Measurements from ENCODE around the gene NECTIN2. TPM values are rescaled to one million over a fixed set of nuclear protein-coding genes. Genes with fewer than 3 reads are reported as not detected.
"Not testable (repeated sequence)": the region's sequence is repeated elsewhere in the genome, so short reads cannot be mapped to it uniquely, and the experiment has no call there.

Gene NECTIN2
- total and polyA plus RNA-seq, 10 donors, result 14.3 to 136 (median 98.6) TPM

DNA sequence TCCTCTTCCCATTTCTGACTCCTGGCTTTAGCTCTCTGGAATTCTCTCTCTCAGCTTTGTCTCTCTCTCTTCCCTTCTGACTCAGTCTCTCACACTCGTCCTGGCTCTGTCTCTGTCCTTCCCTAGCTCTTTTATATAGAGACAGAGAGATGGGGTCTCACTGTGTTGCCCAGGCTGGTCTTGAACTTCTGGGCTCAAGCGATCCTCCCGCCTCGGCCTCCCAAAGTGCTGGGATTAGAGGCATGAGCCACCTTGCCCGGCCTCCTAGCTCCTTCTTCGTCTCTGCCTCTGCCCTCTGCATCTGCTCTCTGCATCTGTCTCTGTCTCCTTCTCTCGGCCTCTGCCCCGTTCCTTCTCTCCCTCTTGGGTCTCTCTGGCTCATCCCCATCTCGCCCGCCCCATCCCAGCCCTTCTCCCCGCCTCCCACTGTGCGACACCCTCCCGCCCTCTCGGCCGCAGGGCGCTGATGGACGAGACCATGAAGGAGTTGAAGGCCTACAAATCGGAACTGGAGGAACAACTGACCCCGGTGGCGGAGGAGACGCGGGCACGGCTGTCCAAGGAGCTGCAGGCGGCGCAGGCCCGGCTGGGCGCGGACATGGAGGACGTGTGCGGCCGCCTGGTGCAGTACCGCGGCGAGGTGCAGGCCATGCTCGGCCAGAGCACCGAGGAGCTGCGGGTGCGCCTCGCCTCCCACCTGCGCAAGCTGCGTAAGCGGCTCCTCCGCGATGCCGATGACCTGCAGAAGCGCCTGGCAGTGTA is 62.2 kb downstream of the NECTIN2 start:
- Histone ChIP-seq H3K4me1 (peaks cover 20 to 72% (median 47%) of the 10 kb centered on the region in 6 donors), H3K4me3 (peak overlapping the region in 1 of 8 donors; percentile 44), H3K36me3 (peaks cover 0 to 10% (median 1%) of the 10 kb centered on the region in 6 donors), H3K9me3 (no peaks in the 10 kb centered on the region), H3K27me3 (replicated peaks in 1 of 7) (peaks cover 0 to 58% (median 23%) of the 10 kb centered on the region in 7 donors), H3K27ac (no peak overlapping the region)
- intact Hi-C loops (cut with DNase I; ENCODE audit: low total_unique reads), result no loop called here
- no peak for DNase-seq
- WGBS, 5 donors, result 93 to 96% (median 96%) methylated on average over 38 to 46 of the region's 46 CpGs
- TF ChIP-seq POLR2AphosphoS5 (IDR thresholded peaks at IDR 0.05), result no peak

DNA sequence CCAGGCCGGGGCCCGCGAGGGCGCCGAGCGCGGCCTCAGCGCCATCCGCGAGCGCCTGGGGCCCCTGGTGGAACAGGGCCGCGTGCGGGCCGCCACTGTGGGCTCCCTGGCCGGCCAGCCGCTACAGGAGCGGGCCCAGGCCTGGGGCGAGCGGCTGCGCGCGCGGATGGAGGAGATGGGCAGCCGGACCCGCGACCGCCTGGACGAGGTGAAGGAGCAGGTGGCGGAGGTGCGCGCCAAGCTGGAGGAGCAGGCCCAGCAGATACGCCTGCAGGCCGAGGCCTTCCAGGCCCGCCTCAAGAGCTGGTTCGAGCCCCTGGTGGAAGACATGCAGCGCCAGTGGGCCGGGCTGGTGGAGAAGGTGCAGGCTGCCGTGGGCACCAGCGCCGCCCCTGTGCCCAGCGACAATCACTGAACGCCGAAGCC is 62.8 kb downstream of the NECTIN2 start:
- peaks cover 0 to 8% (median 0%) of the 10 kb centered on the region in 6 donors for H3K36me3 ChIP-seq
- no peak overlapping the region for H3K4me3 ChIP-seq
- 95 to 97% (median 96%) methylated on average over 26 to 44 of the region's 44 CpGs for WGBS, 5 donors
- intact Hi-C loops (cut with DNase I; ENCODE audit: low total_unique reads), result no loop called here
- peaks cover 18 to 72% (median 44%) of the 10 kb centered on the region in 6 donors for H3K4me1 ChIP-seq
- peaks cover 0 to 60% (median 23%) of the 10 kb centered on the region in 7 donors for H3K27me3 ChIP-seq (replicated peaks in 1 of 7)
- no peak overlapping the region for H3K27ac ChIP-seq
- TF ChIP-seq POLR2A (IDR thresholded peaks at IDR 0.05), result no peak
- TF ChIP-seq, protein P1, sequence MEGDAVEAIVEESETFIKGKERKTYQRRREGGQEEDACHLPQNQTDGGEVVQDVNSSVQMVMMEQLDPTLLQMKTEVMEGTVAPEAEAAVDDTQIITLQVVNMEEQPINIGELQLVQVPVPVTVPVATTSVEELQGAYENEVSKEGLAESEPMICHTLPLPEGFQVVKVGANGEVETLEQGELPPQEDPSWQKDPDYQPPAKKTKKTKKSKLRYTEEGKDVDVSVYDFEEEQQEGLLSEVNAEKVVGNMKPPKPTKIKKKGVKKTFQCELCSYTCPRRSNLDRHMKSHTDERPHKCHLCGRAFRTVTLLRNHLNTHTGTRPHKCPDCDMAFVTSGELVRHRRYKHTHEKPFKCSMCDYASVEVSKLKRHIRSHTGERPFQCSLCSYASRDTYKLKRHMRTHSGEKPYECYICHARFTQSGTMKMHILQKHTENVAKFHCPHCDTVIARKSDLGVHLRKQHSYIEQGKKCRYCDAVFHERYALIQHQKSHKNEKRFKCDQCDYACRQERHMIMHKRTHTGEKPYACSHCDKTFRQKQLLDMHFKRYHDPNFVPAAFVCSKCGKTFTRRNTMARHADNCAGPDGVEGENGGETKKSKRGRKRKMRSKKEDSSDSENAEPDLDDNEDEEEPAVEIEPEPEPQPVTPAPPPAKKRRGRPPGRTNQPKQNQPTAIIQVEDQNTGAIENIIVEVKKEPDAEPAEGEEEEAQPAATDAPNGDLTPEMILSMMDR (IDR thresholded peaks at IDR 0.05 in 8 of 11, conservative IDR thresholded peaks at IDR 0.05 in 3 of 11), result no peak
- TF ChIP-seq POLR2AphosphoS5 (IDR thresholded peaks at IDR 0.05), result no peak
- DNase-seq, result no peak
- no peaks in the 10 kb centered on the region for H3K9me3 ChIP-seq

DNA sequence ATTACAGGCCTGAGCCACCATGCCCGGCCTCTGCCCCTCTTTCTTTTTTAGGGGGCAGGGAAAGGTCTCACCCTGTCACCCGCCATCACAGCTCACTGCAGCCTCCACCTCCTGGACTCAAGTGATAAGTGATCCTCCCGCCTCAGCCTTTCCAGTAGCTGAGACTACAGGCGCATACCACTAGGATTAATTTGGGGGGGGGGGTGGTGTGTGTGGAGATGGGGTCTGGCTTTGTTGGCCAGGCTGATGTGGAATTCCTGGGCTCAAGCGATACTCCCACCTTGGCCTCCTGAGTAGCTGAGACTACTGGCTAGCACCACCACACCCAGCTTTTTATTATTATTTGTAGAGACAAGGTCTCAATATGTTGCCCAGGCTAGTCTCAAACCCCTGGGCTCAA is 63.7 kb downstream of the NECTIN2 start:
- H3K4me1 ChIP-seq, result peaks cover 10 to 72% (median 40%) of the 10 kb centered on the region in 6 donors
- DNase-seq, result no peak
- 82 to 91% (median 89%) methylated on average over 4 to 5 of the region's 5 CpGs for WGBS, 5 donors
- intact Hi-C loops (cut with DNase I; ENCODE audit: low total_unique reads), result no loop called here
- H3K36me3 ChIP-seq, result peaks cover 0 to 8% (median 0%) of the 10 kb centered on the region in 6 donors
- H3K9me3 ChIP-seq, result no peaks in the 10 kb centered on the region
- no peak overlapping the region for H3K27ac ChIP-seq
- peaks cover 0 to 63% (median 20%) of the 10 kb centered on the region in 7 donors for H3K27me3 ChIP-seq (replicated peaks in 1 of 7)
- H3K4me3 ChIP-seq, result no peak overlapping the region
- TF ChIP-seq, protein P1 (IDR thresholded peaks at IDR 0.05 in 8 of 11, conservative IDR thresholded peaks at IDR 0.05 in 3 of 11), result no peak
- TF ChIP-seq POLR2A (IDR thresholded peaks at IDR 0.05) (no peak), POLR2AphosphoS5 (IDR thresholded peaks at IDR 0.05) (no peak)

DNA sequence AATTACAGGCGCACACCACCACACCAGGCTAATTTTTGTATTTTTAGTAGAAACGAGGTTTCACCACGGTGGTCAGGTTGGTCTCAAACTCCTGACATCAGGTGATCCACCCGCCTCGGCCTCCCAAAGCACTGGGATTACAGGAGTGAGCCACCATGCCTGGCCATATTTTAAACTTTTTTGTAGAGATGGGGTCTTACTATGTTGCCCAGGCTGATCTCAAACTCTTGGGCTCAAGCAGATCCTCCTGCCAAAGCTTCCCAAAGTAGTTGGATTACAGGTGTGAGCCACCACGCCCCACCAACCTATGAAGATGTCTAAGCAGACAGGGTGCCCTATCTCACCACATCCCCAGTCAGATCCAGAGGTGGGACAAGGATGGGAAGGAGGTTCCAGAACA is 65.8 kb downstream of the NECTIN2 start:
- Histone ChIP-seq H3K27ac (peak overlapping the region in 5 of 8 donors; percentile 23 to 82 (median 51)), H3K27me3 (replicated peaks in 1 of 7) (peaks cover 0 to 42% (median 0%) of the 10 kb centered on the region in 7 donors), H3K4me1 (peaks cover 3 to 62% (median 21%) of the 10 kb centered on the region in 6 donors)
- H3K36me3 ChIP-seq; intact Hi-C loops (cut with DNase I; ENCODE audit: low total_unique reads); DNase-seq; H3K4me3 ChIP-seq; H3K9me3 ChIP-seq: not testable (repeated sequence)
- 87 to 91% (median 88%) methylated on average over 6 of the region's 6 CpGs for WGBS, 5 donors

DNA sequence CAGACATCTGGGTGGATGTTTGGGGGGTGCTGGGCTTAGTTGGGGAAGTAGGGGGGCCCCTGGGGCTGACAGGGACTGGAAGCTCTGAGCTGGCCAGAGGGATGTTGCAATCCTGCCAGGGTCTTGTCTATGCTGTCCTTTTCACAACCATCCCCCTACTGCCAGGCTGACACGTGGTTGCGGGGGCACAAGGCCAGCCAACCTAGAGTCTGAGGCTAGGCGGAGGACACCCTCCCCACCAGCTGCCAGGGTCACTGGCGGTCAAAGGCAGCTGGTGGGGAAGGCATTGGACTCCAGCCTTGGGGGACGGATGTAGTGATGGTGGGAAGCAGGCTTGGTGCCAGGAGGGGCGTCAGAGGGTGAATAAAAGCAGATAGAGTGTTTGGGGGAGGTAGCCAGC is 66.8 kb downstream of the NECTIN2 start:
- 22 to 57% (median 30%) methylated on average over 4 to 6 of the region's 6 CpGs for WGBS, 5 donors
- H3K4me1 ChIP-seq, result peaks cover 3 to 58% (median 21%) of the 10 kb centered on the region in 6 donors
- peaks cover 0 to 8% (median 0%) of the 10 kb centered on the region in 6 donors for H3K36me3 ChIP-seq
- H3K4me3 ChIP-seq, result peak overlapping the region in 1 of 8 donors; percentile 17
- intact Hi-C loops (cut with DNase I; ENCODE audit: low total_unique reads), result no loop called here
- TF ChIP-seq POLR2AphosphoS5 (IDR thresholded peaks at IDR 0.05) (peak; percentile 66 to 72 (median 67)), POLR2A (IDR thresholded peaks at IDR 0.05) (no peak)
- TF ChIP-seq, protein P1 (IDR thresholded peaks at IDR 0.05 in 8 of 11, conservative IDR thresholded peaks at IDR 0.05 in 3 of 11), result no peak
- peak; percentile 89 for DNase-seq
- no peaks in the 10 kb centered on the region for H3K9me3 ChIP-seq
- H3K27me3 ChIP-seq (replicated peaks in 1 of 7), result peaks cover 0 to 32% (median 0%) of the 10 kb centered on the region in 7 donors
- H3K27ac ChIP-seq, result peak overlapping the region in 5 of 8 donors; percentile 23 to 82 (median 81)

DNA sequence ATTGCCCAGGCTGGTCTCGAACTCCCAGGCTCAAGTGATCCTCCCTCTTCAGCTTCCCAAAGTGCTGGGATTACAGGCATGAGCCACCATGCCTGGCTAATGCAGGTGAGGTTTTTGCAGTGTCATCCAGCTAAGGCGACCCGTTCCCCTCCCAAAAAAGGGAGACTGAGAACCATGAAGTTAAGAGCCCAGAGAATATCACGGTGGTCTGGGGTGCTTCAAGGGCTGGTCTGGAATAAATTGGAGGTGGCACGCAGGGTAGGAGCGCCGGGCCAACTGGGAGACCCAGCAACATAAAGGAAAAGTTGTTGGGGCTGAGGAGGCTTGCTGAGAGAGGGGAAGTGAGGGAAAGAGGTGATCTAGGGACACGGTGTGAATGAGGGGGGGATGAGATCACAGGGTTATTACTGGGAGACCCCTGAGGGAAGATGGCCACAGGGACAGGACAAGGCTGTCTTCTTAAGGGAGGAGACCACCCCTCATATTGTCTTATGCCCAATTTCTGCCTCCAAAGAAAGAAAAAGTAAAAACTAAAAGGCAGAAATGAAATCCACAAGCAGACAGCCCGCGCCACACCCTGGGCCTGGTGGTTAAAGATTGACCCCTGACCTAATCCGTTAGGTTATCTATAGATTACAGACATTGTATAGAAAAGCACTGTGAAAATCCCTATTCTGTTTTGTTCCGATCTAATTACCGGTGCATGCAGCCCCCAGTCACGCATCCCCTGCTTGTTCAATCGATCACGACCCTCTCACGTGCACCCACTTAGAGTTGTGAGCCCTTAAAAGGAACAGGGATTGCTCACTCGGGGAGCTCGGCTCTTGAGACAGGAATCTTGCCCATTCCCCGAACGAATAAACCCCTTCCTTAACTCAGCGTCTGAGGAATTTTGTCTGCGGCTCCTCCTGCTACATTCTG is 67.7 kb downstream of the NECTIN2 start:
- Histone ChIP-seq H3K27ac (peak overlapping the region in 7 of 8 donors; percentile 67 to 82 (median 78)), H3K4me3 (peak overlapping the region in 3 of 8 donors; percentile 54 to 64 (median 54)), H3K27me3 (replicated peaks in 1 of 7) (peaks cover 0 to 32% (median 0%) of the 10 kb centered on the region in 7 donors), H3K4me1 (peaks cover 3 to 58% (median 21%) of the 10 kb centered on the region in 6 donors)
- H3K9me3 ChIP-seq; DNase-seq; intact Hi-C loops (cut with DNase I; ENCODE audit: low total_unique reads); H3K36me3 ChIP-seq: not testable (repeated sequence)
- WGBS, 5 donors, result 53 to 55% (median 53%) methylated on average over 22 to 23 of the region's 23 CpGs

All from spleen (tissue), 11 donors.